GM20000 (cell line): ENCODE results near the gene FBXO2.
A peak's percentile ranks its signal among the peaks of the same experiment; 100 is the strongest.

Experiments used
- DNase-seq: peaks from one replicate; pipeline ENCODE4 v3.0.0; 2012; ENCODE audit warnings: low spot score
- TF ChIP-seq, protein P1 (sequence below): IDR thresholded peaks from 2 replicates; pipeline ENCODE4 v1.5.1; 2012; ENCODE audit warnings: mild to moderate bottlenecking, control low read depth; ENCODE audit errors: extremely low read depth, missing control alignments

Gene FBXO2

GRCh38 chr1:11645670-11646265 is 8.5 kb downstream of the FBXO2 start:
- TF ChIP-seq, protein P1, sequence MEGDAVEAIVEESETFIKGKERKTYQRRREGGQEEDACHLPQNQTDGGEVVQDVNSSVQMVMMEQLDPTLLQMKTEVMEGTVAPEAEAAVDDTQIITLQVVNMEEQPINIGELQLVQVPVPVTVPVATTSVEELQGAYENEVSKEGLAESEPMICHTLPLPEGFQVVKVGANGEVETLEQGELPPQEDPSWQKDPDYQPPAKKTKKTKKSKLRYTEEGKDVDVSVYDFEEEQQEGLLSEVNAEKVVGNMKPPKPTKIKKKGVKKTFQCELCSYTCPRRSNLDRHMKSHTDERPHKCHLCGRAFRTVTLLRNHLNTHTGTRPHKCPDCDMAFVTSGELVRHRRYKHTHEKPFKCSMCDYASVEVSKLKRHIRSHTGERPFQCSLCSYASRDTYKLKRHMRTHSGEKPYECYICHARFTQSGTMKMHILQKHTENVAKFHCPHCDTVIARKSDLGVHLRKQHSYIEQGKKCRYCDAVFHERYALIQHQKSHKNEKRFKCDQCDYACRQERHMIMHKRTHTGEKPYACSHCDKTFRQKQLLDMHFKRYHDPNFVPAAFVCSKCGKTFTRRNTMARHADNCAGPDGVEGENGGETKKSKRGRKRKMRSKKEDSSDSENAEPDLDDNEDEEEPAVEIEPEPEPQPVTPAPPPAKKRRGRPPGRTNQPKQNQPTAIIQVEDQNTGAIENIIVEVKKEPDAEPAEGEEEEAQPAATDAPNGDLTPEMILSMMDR: peak; percentile 64
- DNase-seq: peak; percentile 75

DNA sequence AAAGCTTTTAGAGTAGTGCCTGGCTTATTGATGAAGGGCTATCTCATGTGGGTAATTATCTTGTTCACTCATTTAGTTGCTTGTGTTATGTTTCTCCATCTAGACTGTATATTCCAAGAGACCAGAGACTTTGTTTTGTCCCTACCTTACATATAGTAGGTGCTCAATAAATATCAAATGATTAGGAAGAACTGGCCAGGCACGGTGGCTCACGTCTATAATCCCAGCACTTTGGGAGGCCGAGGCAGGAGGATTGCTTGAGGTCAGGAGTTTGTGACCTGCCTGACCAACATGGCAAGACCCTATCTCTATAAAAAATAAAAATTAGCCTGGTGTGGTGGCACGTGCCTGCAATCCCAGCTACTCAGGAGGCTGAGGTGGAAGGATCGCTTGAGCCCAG is 9.0 kb downstream of the FBXO2 start:
- TF ChIP-seq, protein P1: no peak
- DNase-seq: no peak

DNA sequence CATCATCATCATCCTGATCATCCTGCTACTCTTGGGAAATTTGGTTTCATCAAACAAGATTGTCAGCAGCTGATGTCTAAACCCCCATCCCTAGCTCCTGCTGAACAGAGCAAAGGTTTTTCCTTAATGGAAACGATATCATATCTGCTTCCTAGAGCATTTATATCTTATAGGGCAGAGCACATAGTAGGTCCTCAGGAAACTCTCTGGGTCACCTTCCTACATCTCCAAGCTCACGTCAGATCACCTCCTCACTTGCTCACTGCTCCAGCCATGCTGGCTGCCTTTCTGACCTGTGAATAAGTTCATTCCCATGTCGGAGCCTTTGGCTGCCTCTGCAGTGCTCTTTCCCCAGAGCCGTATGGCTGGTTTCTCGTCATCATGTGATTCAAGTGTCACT is 10.4 kb downstream of the FBXO2 start:
- DNase-seq: no peak
- TF ChIP-seq, protein P1: no peak

DNA sequence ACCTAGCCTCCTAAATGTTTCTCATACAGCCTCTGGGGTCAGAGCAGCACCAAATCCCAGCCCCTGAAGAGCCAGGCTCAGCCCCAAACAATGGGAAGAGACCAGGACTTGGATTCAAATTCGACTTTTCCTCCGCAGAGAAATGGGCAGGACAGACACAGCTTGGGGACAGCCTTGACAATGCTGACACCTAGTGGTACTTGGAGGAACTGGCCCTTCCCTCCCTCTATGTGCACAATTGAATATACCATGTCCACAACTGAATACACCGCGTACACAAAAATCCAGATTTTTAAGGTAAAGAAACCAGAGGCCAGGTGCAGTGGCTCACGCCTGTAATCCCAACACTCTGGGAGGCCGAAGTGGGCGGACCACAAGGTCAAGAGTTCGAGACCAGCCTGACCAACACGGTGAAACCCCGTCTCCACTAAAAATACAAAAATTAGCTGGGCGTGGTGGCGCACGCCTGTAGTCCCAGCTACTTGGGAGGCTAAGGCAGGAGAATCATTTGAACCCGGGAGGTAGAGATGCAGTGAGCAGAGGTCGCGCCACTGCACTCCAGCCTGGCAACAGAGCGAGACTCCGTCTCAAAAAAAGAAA is 11.7 kb downstream of the FBXO2 start:
- peak; percentile 85 for DNase-seq
- TF ChIP-seq, protein P1: peak; percentile 96

DNA sequence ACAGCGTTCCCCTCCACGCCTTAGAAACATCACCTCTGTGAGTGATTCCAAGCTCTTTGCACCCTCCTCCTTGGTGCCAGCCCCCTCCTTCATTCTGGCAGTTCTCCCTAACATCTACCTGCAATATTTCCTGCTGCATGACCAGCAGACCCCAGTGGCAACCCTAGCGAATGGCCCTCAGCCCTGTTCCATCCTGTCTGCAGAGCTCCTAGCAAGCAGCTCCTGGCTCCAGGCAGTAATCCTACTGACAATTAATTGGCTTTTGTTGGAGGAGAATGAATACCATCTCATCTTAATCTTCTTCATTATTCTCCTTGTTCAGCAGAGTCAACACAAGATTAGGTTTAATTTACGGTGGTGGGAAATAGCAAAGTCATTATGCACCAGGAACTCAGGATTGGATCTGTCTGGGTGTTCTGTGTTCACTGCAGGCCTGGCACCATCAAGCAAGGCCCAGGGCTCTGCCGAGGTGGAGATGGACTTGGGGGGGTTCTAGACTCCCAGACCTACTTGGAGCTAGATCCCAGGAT is 12.4 kb downstream of the FBXO2 start:
- TF ChIP-seq, protein P1: no peak
- no peak for DNase-seq

DNA sequence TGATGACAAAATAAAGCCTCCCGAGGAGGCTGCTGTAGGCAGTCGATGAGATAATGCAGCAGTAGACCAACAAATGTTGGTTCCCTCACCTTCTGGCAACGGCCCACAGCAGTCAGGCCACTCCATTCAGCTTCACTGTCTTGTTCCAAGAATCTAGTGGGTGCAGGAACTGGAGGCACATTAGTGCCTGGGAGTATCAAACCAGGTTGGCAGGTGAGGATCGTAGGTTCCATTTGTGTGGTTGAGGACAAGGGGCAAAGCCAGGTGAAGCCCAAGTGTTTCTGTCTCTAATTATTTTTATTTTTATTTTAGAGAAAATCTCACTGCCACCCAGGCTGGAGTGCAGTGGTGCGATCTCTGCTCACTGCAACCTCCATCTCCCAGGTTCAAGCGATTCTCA is 13.3 kb downstream of the FBXO2 start:
- TF ChIP-seq, protein P1: no peak
- no peak for DNase-seq

DNA sequence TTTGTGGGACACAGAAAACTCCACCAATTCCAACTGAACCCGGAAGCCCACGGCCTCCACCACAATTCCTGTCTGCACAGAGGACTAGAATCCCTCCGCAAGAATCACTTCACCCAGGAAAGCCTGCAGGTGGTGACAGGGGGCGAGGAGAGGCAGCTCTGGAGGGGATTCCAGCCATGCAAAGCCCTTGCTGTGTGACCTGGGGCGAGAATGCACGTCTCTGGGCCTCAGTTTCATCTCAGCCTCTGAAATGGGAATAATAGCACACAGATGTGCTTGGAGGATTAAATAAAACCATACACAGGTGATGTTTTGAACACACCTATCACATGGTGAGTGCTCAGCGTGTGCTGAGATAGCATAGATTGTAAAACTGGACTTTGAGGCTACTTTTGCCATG is 14.1 kb downstream of the FBXO2 start:
- TF ChIP-seq, protein P1: no peak
- DNase-seq: no peak
